K562 (cell line): ENCODE data around the gene CD101. TPM values are rescaled to one million over a fixed set of nuclear protein-coding genes. Genes with fewer than 3 reads are reported as not detected.

Experiments
- ATAC-seq: fragments of 200-7000 bp; cut with Tn5 transposase; 3 replicates; pipeline ENCODE4 v1.9.1; 2020; ENCODE audit warnings: moderate library complexity
- BruUV-seq: library from RNA; stranded (reverse); fragments of 400-500 nt; replicated peaks from 2 replicates; lab custom pipeline; 2021; lab: Mats Ljungman, UMichigan
- CTCF ChIA-PET: fragments of 300-600 bp; formaldehyde crosslinking; extraction: SDS; loops from one replicate; lab custom pipeline; 2021; ENCODE audit warnings: low intra/inter-chr PET ratio; lab: Yijun Ruan, JAX
- POLR2A ChIA-PET: fragments of 300-600, 350-650 bp; sonication (Branson Sonifier 250); formaldehyde crosslinking; extraction: SDS; loops from one replicate; lab custom pipeline; 2021; ENCODE audit warnings: antibody characterized with exemption, inconsistent platforms; lab: Yijun Ruan, JAX
- DNase-seq, 4 experiments: peaks; one replicate each; pipeline versions ENCODE4 v3.0.0 to v3.0.0-alpha.2; 2011 to 2018; ENCODE audit warnings: low spot score in 3 of 4, mixed read lengths in 3 of 4; ENCODE audit errors: extremely low read depth in 1 of 4
- FAIRE-seq: peaks from 2 replicates; lab custom pipeline; 2011; peaks lifted over from hg19 to GRCh38; lab: Jason Lieb, UNC
- H2AFZ ChIP-seq: 2 replicates; pipeline ENCODE4 v1.6.0; 2011; ENCODE audit warnings: low read depth, low read length, control low read depth, inconsistent platforms
- H3K27ac ChIP-seq: fragments of 200-600 bp; 3 replicates; pipeline ENCODE4 v1.8.0; 2011; ENCODE audit warnings: low read depth, mild to moderate bottlenecking, control low read depth, inconsistent platforms, low read length, moderate library complexity, mixed read lengths; ENCODE audit errors: extremely low read depth
- H3K27me3 ChIP-seq, 2 experiments: fragments of 300-600 bp in 1 of 2; 2 replicates in 1 of 2; 3 replicates in 1 of 2; pipeline versions ENCODE4 v1.6.0 to v1.8.0; 2011; ENCODE audit warnings: inconsistent platforms in 2 of 2, low read length in 2 of 2, mild to moderate bottlenecking in 1 of 2, mixed read lengths in 1 of 2, moderate library complexity in 1 of 2; ENCODE audit not compliant: control insufficient read depth in 2 of 2, insufficient read depth in 2 of 2
- H3K36me3 ChIP-seq: fragments of 300-600 bp; 3 replicates; pipeline ENCODE4 v1.8.0; 2011; ENCODE audit warnings: mild to moderate bottlenecking, low read length, inconsistent platforms; ENCODE audit not compliant: control insufficient read depth, insufficient read depth
- H3K4me1 ChIP-seq, 2 experiments: fragments of 200-600 bp in 1 of 2; replicated peaks in 1 of 2; 2 replicates in 1 of 2; 3 replicates in 1 of 2; pipeline versions ENCODE4 v1.5.1 to v1.8.0; 2011; ENCODE audit warnings: inconsistent platforms in 2 of 2, low read length in 2 of 2, mild to moderate bottlenecking in 1 of 2, mixed read lengths in 1 of 2, moderate library complexity in 1 of 2; ENCODE audit not compliant: control insufficient read depth in 2 of 2, insufficient read depth in 2 of 2
- H3K4me2 ChIP-seq: 2 replicates; pipeline ENCODE4 v1.6.1; 2011; ENCODE audit warnings: low read length, control low read depth, inconsistent platforms, mixed read lengths; ENCODE audit not compliant: insufficient read depth
- H3K4me3 ChIP-seq: fragments of 200-600 bp; sonication (generic), shearing (Covaris generic); 2 replicates; pipeline ENCODE4 v1.5.1; 2016; ENCODE audit warnings: control low read depth, inconsistent platforms
- H3K79me2 ChIP-seq: fragments of 200-600 bp; 3 replicates; pipeline ENCODE4 v1.8.0; 2011; ENCODE audit warnings: low read length, inconsistent platforms; ENCODE audit not compliant: control insufficient read depth, insufficient read depth
- H3K9ac ChIP-seq, 2 experiments: 2 replicates each; pipeline versions ENCODE4 v1.6.0 to v1.6.1; 2011; ENCODE audit warnings: low read depth in 2 of 2, low read length in 2 of 2, control low read depth in 1 of 2, inconsistent platforms in 1 of 2, mild to moderate bottlenecking in 1 of 2, mixed read lengths in 1 of 2; ENCODE audit not compliant: insufficient read depth in 1 of 2
- H3K9me1 ChIP-seq: one replicate; pipeline ENCODE4 v1.6.0; 2011; ENCODE audit warnings: inconsistent platforms, mild to moderate bottlenecking, low read length, moderate library complexity; ENCODE audit not compliant: control insufficient read depth, insufficient read depth
- H3K9me3 ChIP-seq: replicated peaks from 2 replicates; pipeline ENCODE4 v1.5.1; 2011; ENCODE audit warnings: low read depth, low read length, inconsistent platforms; ENCODE audit not compliant: control insufficient read depth, insufficient read depth
- H4K20me1 ChIP-seq: replicated peaks from 2 replicates; pipeline ENCODE4 v1.6.1; 2011; ENCODE audit warnings: low read length, inconsistent platforms, mixed read lengths; ENCODE audit not compliant: control insufficient read depth, insufficient read depth
- CHCHD3 ChIP-seq: fragments of 250-450 bp; sonication (Bioruptor Pico); IDR thresholded peaks from 2 replicates; pipeline ENCODE4 v2.1.2; 2022; ENCODE audit warnings: mild to moderate bottlenecking
- CHD2 ChIP-seq: IDR thresholded peaks from 2 replicates; pipeline ENCODE4 v1.6.1; 2011; ENCODE audit warnings: low read depth, low read length
- PRMT5 ChIP-seq: sonication (generic); formaldehyde crosslinking; IDR thresholded peaks from 2 replicates; pipeline ENCODE4 v1.5.0; 2020; ENCODE audit warnings: missing genetic modification reagents
- WGBS: fragments of 100-300 bp; shearing (Covaris generic); methylation state at CpG from one replicate; pipeline ENCODE4 v1.1.6; 2016; ENCODE audit warnings: low coverage, mixed read lengths; ENCODE audit not compliant: insufficient coverage; ENCODE audit errors: missing lambda C conversion rate; 5-methylcytosine and 5-hydroxymethylcytosine counted together
- in situ Hi-C: fragments of 300-500 bp; cut with MboI; formaldehyde crosslinking; loops from 4 replicates; pipeline ENCODE4 v1.15.0; 2018; ENCODE audit warnings: inconsistent platforms, mixed read lengths
- intact Hi-C: fragments of 100-400 bp; cut with micrococcal nuclease; formaldehyde crosslinking; loops from 2 replicates; pipeline ENCODE4 v1.14.2; 2022
- polyA plus RNA-seq, 8 experiments: library from polyadenylated mRNA; depleted of rRNA in 4 of 8; stranded (reverse) in 5 of 8; unstranded in 3 of 8; fragments of >200 nt; fragmentation: Nextera tagmentation in 2 of 8; fragmentation: Illumina TruSeq in 1 of 8; extraction: Ambion mirVana in 2 of 8; extraction: Trizol in 1 of 8; gene quantifications; 2 replicates each; pipeline versions ENCODE4 v1.2.1 to v1.2.3, GENCODE V29; 2011 to 2014; ENCODE audit warnings: inconsistent platforms in 1 of 8, missing spikeins in 1 of 8
- total RNA-seq, 7 experiments: library from RNA; depleted of rRNA in 6 of 7; stranded (reverse); fragments of >200 nt in 6 of 7; fragmentation: Illumina TruSeq in 2 of 7; extraction: Trizol in 2 of 7; gene quantifications; 2 replicates each; pipeline versions ENCODE4 v1.2.1 to v1.2.3, GENCODE V29; 2011 to 2021; ENCODE audit warnings: low replicate concordance in 1 of 7
- TF ChIP-seq, protein P1 (sequence below), 3 experiments: fragments of 200-800 bp in 1 of 3; sonication (Bioruptor generic) in 1 of 3; sonication (generic) in 1 of 3; formaldehyde crosslinking in 1 of 3; IDR thresholded peaks; 2 replicates each; pipeline versions ENCODE4 v1.6.1 to v1.8.0; 2016 to 2022; ENCODE audit warnings: mild to moderate bottlenecking in 2 of 3, missing compliant biosample characterization in 2 of 3, missing genetic modification characterization in 2 of 3, missing genetic modification reagents in 1 of 3
- TF ChIP-seq, protein P2 (sequence below), 3 experiments: IDR thresholded peaks in 2 of 3; conservative IDR thresholded peaks in 1 of 3; 2 replicates each; pipeline ENCODE4 v1.5.1; 2011 to 2012; ENCODE audit warnings: low read length in 3 of 3, mild to moderate bottlenecking in 3 of 3, control low read depth in 2 of 3, improper control_type of control experiment in 1 of 3, inconsistent platforms in 1 of 3, low read depth in 1 of 3, mixed read lengths in 1 of 3, moderate library complexity in 1 of 3; ENCODE audit not compliant: insufficient read depth in 2 of 3

CD101 gene
- total and polyA plus RNA-seq, 9 of the 15 experiments (the other 6 are each of a cell fraction or from before 2014, with no cell fraction given): 0.04 to 1.1 (median 0.20) TPM

- TF ChIP-seq, protein P1, sequence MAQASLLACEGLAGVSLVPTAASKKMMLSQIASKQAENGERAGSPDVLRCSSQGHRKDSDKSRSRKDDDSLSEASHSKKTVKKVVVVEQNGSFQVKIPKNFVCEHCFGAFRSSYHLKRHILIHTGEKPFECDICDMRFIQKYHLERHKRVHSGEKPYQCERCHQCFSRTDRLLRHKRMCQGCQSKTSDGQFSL (CRISPR knock-in tag; IDR thresholded peaks at IDR 0.05): no peak
- TF ChIP-seq, protein P1 (tag; IDR thresholded peaks at IDR 0.05): no peak
- no peak for TF ChIP-seq CHD2
- TF ChIP-seq CHCHD3 (CRISPR knock-in tag): no peak
Observed at GRCh38 chr1:117007719-117008013, 6.1 kb downstream of the CD101 start (continued).

DNA sequence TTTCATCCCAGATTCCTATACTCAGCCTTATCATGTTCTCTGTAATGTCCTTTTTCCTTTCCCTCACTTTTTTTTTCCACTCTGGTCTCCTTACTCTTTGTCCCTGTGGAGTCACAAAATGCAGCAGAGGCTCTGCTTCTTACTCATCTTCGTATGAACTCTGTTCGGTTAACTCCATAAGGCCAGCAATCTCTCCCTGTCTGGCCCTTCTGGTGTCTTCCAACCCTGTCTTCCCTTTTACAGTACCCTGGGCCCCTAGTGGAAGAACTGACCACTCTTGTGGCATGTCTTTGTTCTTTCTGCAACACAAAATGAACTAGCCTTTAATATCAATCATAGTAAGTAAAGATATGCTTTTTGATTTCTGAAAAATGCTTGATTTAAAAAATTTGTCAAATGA is 7.1 kb downstream of the CD101 start:
- Histone ChIP-seq H4K20me1 (no peaks in the 10 kb centered on the region), H3K27ac (no peak overlapping the region), H3K4me3 (no peak overlapping the region), H3K9ac (no peak overlapping the region), H3K9me3 (no peaks in the 10 kb centered on the region), H3K4me2 (no peak overlapping the region)
- intact Hi-C loops: no loop called here
- peak; percentile 68 for ATAC-seq
- in situ Hi-C loops: no loop called here
- no peak for FAIRE-seq
- POLR2A ChIA-PET: interaction anchor here (0.6 to 1.2 kb wide), 2 partner anchors 12 to 921 kb away, joined by 3 to 6 read pairs; partner anchors contain the start of genes GDAP2 and WDR3
- no peak for TF ChIP-seq PRMT5 (CRISPR knock-in tag)
- TF ChIP-seq, protein P2, sequence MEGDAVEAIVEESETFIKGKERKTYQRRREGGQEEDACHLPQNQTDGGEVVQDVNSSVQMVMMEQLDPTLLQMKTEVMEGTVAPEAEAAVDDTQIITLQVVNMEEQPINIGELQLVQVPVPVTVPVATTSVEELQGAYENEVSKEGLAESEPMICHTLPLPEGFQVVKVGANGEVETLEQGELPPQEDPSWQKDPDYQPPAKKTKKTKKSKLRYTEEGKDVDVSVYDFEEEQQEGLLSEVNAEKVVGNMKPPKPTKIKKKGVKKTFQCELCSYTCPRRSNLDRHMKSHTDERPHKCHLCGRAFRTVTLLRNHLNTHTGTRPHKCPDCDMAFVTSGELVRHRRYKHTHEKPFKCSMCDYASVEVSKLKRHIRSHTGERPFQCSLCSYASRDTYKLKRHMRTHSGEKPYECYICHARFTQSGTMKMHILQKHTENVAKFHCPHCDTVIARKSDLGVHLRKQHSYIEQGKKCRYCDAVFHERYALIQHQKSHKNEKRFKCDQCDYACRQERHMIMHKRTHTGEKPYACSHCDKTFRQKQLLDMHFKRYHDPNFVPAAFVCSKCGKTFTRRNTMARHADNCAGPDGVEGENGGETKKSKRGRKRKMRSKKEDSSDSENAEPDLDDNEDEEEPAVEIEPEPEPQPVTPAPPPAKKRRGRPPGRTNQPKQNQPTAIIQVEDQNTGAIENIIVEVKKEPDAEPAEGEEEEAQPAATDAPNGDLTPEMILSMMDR (IDR thresholded peaks at IDR 0.05 in 2 of 3, conservative IDR thresholded peaks at IDR 0.05 in 1 of 3; ENCODE audit: insufficient read depth in 2 of 3, low read depth in 1 of 3, low read length in 3 of 3): 0 out of 6 replicates have a peak, but pooled peaks of 1 of the 3 experiments have one; percentile 7
- TF ChIP-seq, all 486 proteins: peak for 1
- 17% methylated on average over 2 of the region's 2 CpGs for WGBS
- Histone ChIP-seq H3K4me1 (no peaks in the 10 kb centered on the region), H3K36me3 (no peaks in the 10 kb centered on the region), H3K9me1 (no peaks in the 10 kb centered on the region), H3K27me3 (no peaks in the 10 kb centered on the region; a peak in 3 of 5 replicates), H2AFZ (no peak overlapping the region), H3K79me2 (no peaks in the 10 kb centered on the region)
- CTCF ChIA-PET: no interaction called here
- no TSS peak for BruUV-seq
- DNase-seq: peak in 1 of 4 experiments; percentile 11
